Calu3 (cell line): Measurements from ENCODE around the gene KRT85. TPM values are rescaled to one million over a fixed set of nuclear protein-coding genes. Genes with fewer than 3 reads are reported as not detected.
"Not testable (repeated sequence)": the region's sequence is repeated elsewhere in the genome, so short reads cannot be mapped to it uniquely, and the experiment has no call there.

Experiments used
- BruUV-seq: library from RNA; stranded (reverse); fragments of 400-500 nt; replicated peaks from 2 replicates; lab custom pipeline; 2021; lab: Mats Ljungman, UMichigan
- CTCF ChIA-PET: fragments of 300-600 bp; sonication (Branson Sonifier 250); formaldehyde crosslinking; loops from one replicate; lab custom pipeline; 2022; ENCODE audit warnings: antibody characterized with exemption; lab: Charles Lee
- DNase-seq: peaks from one replicate; pipeline ENCODE4 v3.0.0; 2022
- H3K27ac Mint-ChIP-seq: one replicate; pipeline ENCODE4 v1.8.0; 2022; ENCODE audit warnings: mixed read lengths; ENCODE audit not compliant: unreplicated experiment
- H3K27me3 Mint-ChIP-seq: one replicate; pipeline ENCODE4 v1.8.0; 2022; ENCODE audit warnings: mixed read lengths; ENCODE audit not compliant: unreplicated experiment
- H3K36me3 Mint-ChIP-seq: one replicate; pipeline ENCODE4 v1.8.0; 2022; ENCODE audit warnings: mild to moderate bottlenecking, moderate library complexity, mixed read lengths; ENCODE audit not compliant: insufficient read depth, unreplicated experiment
- H3K4me1 Mint-ChIP-seq: one replicate; pipeline ENCODE4 v1.8.0; 2022; ENCODE audit warnings: mild to moderate bottlenecking, low read depth, mixed read lengths; ENCODE audit not compliant: unreplicated experiment
- H3K4me3 Mint-ChIP-seq: one replicate; pipeline ENCODE4 v1.8.0; 2022; ENCODE audit warnings: mild to moderate bottlenecking, low read depth, moderate library complexity, mixed read lengths; ENCODE audit not compliant: unreplicated experiment
- H3K9me3 Mint-ChIP-seq: one replicate; pipeline ENCODE4 v1.8.0; 2022; ENCODE audit warnings: low read depth, mixed read lengths; ENCODE audit not compliant: unreplicated experiment
- CTCF ChIP-seq: fragments of 200-600 bp; IDR thresholded peaks from one replicate; pipeline ENCODE4 v1.8.0; 2022; ENCODE audit warnings: antibody characterized with exemption; ENCODE audit not compliant: unreplicated experiment
- intact Hi-C: fragments of 100-400 bp; cut with micrococcal nuclease; formaldehyde crosslinking; loops from one replicate; pipeline ENCODE4 v1.10.0; 2022; ENCODE audit not compliant: unreplicated experiment
- total RNA-seq: library from RNA; stranded (reverse); gene quantifications from 2 replicates; pipeline ENCODE4 v1.2.3, GENCODE V29; 2022

Gene KRT85
- total RNA-seq, 1 experiment from 2014 or later, result not detected

GRCh38 chr12:52413782-52414345 is 46.6 kb upstream of the KRT85 start:
- Mint-ChIP-seq H3K27me3 (peaks cover 36% of the 10 kb centered on the region), H3K36me3 (no peaks in the 10 kb centered on the region), H3K9me3 (no peaks in the 10 kb centered on the region), H3K4me3 (no peak overlapping the region), H3K27ac (no peak overlapping the region), H3K4me1 (no peaks in the 10 kb centered on the region)
- intact Hi-C loops, result no loop called here
- TF ChIP-seq CTCF, result no peak
- no TSS peak for BruUV-seq
- no peak for DNase-seq
- CTCF ChIA-PET, result interaction anchor here (0.7 kb wide), 1 partner anchor 754 kb away, joined by 6 read pairs; no protein-coding TSS in a partner anchor

- Mint-ChIP-seq H3K27ac (no peak overlapping the region), H3K4me3 (no peak overlapping the region), H3K4me1 (no peaks in the 10 kb centered on the region), H3K9me3 (no peaks in the 10 kb centered on the region), H3K27me3 (peaks cover 42% of the 10 kb centered on the region), H3K36me3 (no peaks in the 10 kb centered on the region)
- no peak for DNase-seq
- CTCF ChIA-PET, result no interaction called here
- no peak for TF ChIP-seq CTCF
- intact Hi-C loops, result no loop called here
- BruUV-seq, result no TSS peak
These were observed 45.9 kb upstream of the KRT85 start for GRCh38 chr12:52413202-52413601.

GRCh38 chr12:52411815-52412214 is 44.5 kb upstream of the KRT85 start:
- no peak for DNase-seq
- CTCF ChIA-PET, result no interaction called here
- Mint-ChIP-seq H3K4me3 (no peak overlapping the region), H3K9me3 (no peaks in the 10 kb centered on the region), H3K4me1 (no peaks in the 10 kb centered on the region), H3K27me3 (peaks cover 49% of the 10 kb centered on the region), H3K27ac (no peak overlapping the region), H3K36me3 (no peaks in the 10 kb centered on the region)
- TF ChIP-seq CTCF, result no peak
- intact Hi-C loops, result no loop called here
- BruUV-seq, result no TSS peak

GRCh38 chr12:52410589-52411248 is 43.4 kb upstream of the KRT85 start:
- H3K9me3 Mint-ChIP-seq, intact Hi-C loops, CTCF ChIA-PET, H3K27ac Mint-ChIP-seq, H3K4me1 Mint-ChIP-seq, DNase-seq, BruUV-seq, H3K4me3 Mint-ChIP-seq, H3K36me3 Mint-ChIP-seq: not testable (repeated sequence)
- peaks cover 47% of the 10 kb centered on the region for H3K27me3 Mint-ChIP-seq

DNA sequence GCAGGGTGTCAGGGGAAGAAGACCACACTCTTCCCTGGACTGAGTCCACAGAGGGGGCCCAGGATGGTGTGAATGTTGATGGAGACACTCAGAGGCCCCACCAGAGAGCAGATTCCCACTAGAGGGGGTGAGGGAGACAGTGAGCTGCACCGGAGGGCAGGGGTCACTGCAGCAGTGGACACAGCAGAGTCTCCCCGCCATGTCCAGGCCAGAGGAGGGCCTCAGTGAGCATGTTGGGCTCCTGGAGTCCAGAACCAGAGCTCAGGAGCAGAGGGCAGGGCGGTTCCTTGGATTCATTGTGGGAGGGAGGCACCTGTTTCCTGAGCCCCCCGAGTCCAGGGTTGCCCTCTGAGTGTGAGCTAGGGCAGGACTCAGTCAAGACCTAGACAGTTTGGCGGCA is 40.6 kb upstream of the KRT85 start:
- Mint-ChIP-seq H3K27ac (no peak overlapping the region), H3K27me3 (peaks cover 35% of the 10 kb centered on the region)
- CTCF ChIA-PET, result interaction anchor here (0.7 kb wide), 1 partner anchor 152 kb away, joined by 4 read pairs; no protein-coding TSS in a partner anchor

More for the DNA sequence above, 40.6 kb upstream of the KRT85 start:
- no peaks in the 10 kb centered on the region for H3K9me3 Mint-ChIP-seq
- no peak for TF ChIP-seq CTCF
- no peak for DNase-seq
- no peak overlapping the region for H3K4me3 Mint-ChIP-seq
- no peaks in the 10 kb centered on the region for H3K4me1 Mint-ChIP-seq
- BruUV-seq, result no TSS peak
- no peaks in the 10 kb centered on the region for H3K36me3 Mint-ChIP-seq
- intact Hi-C loops, result no loop called here
